ENCODE results near the gene CFAP97D1. TPM values are rescaled to one million over a fixed set of nuclear protein-coding genes. Genes with fewer than 3 reads are reported as not detected.

Gene CFAP97D1
- not detected in 2 replicates for total RNA-seq

DNA sequence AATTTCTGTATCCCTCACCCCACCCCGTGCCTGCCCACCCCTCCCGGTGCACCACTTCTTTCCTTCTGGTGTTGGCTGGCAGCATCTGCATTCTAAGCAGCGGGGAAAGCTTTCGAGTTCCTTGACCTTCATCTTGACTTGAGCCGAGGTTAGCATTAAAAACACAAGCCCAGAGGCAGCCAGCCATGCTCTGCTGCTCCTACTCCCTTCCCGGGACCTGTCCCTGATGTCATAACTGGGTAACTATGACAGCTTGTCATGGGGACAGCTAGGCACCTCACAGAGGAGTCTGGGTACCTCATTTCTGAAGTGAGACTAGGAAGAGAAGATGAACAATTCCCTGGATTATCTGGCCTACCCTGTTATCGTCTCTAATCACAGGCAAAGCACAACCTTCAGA, at the start of gene CFAP97D1:
Gene CFAP97D1, plus strand, starts transcription at position 301 of the 400 bp plus-strand sequence. Its CDS starts 28 bp downstream, at position 329.
- intact Hi-C loops (cut with micrococcal nuclease), result no loop called here

GRCh38 chr17:43732958-43733357, 47.3 kb upstream of the CFAP97D1 start:
- intact Hi-C loops (cut with micrococcal nuclease), result no loop called here

GRCh38 chr17:43733956-43734355, 46.3 kb upstream of the CFAP97D1 start:
- intact Hi-C loops (cut with micrococcal nuclease), result no loop called here

- intact Hi-C loops (cut with micrococcal nuclease), result no loop called here
Measured at GRCh38 chr17:43734376-43734775, 45.9 kb upstream of the CFAP97D1 start.

DNA sequence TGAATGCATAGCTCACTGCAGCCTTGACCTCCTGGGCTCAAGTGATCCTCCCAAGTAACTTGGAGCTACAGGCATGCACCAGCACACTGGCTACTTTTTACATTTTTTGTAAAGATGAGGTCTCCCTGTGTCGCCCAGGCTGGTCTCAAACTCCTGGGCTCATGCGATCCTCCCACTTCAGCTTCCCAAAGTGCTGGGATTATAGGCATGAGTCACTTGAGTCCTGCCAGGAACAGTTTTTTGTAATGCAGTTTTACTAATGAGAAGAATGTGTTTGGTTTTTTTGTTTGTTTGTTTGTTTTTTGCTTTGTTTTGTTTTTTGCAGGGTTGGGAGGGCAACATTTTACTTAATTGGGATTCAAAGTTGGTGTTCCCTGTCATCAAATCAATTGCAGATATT, 43.8 kb upstream of the CFAP97D1 start:
- intact Hi-C loops (cut with micrococcal nuclease), result no loop called here

DNA sequence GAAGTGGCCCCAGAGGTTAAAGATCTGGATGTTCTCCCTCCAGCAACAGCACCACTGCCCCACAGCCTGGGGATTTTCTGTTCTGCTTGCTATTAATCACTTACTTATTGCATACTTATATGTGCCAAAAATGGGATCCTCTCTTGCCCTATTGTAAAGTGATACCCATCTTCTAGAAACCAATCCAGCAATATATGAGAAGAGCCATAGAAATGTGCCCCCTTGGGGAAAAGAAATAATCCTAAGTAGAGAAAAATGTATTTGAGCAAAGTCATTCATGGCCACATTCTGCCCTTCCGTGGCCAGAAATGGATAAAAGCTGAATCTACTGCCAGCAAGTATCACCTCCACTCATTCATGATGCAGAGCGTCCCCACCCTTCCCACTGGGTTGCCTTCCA, 42.5 kb upstream of the CFAP97D1 start:
- intact Hi-C loops (cut with micrococcal nuclease), result no loop called here

DNA sequence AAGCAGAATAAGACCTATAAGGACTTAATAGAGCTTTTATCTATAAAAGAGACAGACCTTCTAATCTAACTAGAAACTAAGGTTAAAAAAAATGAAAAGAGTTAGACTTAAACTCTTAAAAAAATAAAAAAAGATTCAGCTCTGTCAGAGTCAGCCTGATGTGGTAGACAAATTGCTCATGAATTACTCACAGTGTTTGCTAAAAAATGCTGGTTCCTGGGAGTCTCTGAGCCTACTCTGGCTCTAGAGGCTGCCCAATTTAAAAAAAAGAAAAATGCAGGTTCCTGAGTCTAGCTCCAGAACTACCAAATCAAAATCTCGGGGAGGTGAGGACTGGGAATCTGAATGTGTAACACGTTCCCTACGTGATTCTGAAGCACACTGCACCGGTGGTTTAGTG, 39.7 kb upstream of the CFAP97D1 start:
- intact Hi-C loops (cut with micrococcal nuclease), result no loop called here

DNA sequence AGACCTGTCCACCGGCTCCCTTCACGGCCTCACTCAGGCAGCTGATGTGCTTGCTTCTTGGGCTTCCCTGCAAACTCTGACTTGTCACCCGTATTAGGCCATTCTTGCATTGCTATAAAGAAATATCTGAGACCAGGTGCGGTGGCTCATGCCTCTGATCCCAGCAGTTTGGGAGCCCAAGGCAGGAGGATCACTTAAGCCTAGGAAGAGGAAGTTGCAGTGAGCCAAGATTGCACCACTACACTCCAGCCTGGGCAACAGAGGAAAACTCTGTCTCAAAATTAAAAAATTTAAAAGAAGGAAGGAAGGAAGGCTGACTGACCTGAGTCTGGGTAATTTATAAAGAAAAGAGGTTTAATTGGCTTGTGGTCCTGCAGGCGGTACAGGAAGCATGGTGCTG, 38.6 kb upstream of the CFAP97D1 start:
- intact Hi-C loops (cut with micrococcal nuclease), result no loop called here

- intact Hi-C loops (cut with micrococcal nuclease), result no loop called here
Measured at GRCh38 chr17:43745541-43745940, 34.7 kb upstream of the CFAP97D1 start.

- intact Hi-C loops (cut with micrococcal nuclease), result no loop called here
Measured at GRCh38 chr17:43750153-43750552, 30.1 kb upstream of the CFAP97D1 start.

DNA sequence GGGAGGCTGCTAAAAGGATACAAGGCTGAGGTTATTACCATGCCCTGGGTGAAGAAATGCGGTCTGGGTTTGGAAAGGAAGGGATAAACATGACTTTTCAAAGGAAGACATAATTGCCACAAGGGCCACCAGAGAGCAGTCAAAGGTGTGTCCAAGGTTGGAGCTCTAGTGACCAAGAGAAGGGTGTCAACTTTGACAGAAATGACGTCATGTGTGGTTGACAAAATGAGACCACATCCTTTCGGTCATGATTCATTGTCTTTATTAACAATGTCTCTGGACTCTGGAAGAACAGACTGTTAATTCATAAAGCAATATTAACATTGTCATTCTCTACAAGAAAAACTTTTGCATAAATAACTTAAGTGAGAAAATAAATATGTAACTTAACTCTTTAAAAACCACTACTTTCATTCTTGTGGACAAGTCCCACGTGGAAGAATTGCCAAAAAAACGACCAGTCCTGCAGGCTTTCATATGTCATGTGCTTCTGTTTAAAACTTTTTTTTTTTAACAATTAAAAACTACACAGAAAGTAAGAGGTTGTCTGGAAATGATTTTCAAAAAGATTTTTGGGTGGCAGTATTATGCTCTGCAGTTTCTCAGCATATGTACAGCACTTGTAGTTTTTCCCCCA, 26.6 kb upstream of the CFAP97D1 start:
- intact Hi-C loops (cut with micrococcal nuclease), result no loop called here

GRCh38 chr17:43754947-43755346, 25.3 kb upstream of the CFAP97D1 start:
- intact Hi-C loops (cut with micrococcal nuclease), result no loop called here

DNA sequence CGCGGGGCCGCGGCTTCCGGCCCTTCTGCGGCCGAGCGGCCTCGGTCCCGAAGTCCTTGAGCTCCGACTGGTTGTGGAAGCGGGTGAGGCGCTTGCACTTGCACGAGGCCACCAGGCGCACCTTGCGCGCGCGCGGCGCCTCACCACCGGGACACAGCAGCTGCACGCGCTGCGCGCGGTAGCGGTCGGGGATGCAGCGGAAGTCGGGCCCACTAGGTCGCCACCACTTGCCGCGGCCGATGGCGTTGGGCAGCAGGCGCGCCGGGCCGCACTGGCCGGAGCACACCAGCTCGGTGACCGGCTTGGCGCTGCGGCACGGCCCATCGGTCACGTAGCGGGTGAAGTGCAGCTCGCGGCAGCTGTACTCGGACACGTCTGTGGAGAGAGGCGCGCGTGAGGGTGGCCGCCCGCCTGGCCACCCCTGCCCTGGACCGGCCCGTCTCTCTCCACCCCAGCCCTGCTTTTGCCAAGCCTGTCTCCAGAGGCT, 24.8 kb upstream of the CFAP97D1 start:
- intact Hi-C loops (cut with micrococcal nuclease), result no loop called here

DNA sequence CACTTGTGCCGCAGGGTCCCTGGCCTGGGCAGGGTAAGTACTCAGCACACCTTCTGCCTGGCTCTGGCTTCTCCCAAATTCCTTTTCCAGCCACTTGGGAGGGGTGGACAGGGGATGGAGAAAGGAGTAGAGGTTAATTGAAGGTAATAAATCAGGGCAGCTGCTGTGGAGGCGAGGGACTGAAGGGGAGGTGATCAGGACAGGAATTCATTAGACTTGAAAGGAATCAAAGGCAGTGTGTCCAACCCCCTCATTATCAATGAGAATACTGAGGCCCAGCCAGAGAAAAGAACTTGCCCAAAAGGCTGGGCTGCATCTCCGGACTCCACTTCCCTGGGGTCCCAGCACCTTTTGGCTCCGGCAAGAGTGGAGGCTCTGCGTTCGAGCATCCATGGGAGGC, 24.0 kb upstream of the CFAP97D1 start:
- intact Hi-C loops (cut with micrococcal nuclease), result no loop called here

DNA sequence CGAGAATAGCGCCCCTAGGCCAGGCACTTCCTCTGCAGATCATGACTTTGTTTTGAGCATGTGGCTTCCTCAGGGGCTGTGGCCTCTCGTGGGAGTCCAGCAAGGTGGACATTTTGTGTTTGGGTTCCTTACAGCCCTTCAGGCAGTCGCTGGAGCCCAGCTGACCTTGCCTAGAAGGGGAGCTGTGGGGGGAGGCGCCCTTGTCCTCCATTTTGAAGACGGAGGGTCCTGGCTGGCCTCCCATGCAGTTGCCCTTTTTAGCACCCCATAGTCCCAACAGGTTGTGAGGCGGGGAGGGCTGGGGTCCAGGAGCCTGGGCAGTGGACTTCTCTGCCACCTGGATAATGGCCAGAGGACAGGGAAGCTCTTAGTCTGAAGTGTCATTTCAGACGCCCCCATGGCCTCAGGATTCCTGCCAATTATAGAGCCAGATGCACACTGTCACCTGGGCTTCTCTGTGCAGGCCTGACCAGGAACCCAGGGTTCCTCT, 23.0 kb upstream of the CFAP97D1 start:
- intact Hi-C loops (cut with micrococcal nuclease), result no loop called here

DNA sequence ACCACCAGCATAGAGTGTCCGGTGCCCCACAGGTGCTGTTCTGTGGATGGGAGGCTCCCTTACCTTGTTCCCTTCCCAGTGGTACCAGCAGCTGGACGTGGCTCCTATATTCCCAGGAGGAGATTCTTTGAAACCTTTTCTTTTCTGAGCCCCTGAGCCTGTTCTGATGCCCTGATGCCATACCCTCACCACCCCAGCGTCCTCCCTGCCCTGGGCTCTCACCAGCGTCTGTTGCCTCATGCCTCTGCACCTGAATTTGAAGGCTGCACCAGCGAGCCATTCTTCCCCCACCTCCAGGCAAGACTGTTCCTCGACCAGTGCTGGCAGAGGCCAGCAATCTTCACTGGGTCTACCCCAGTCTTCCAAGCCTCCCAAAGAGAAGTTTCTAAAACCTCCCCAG, 22.1 kb upstream of the CFAP97D1 start:
- intact Hi-C loops (cut with micrococcal nuclease), result no loop called here

- intact Hi-C loops (cut with micrococcal nuclease), result no loop called here
Measured at GRCh38 chr17:43758497-43759174, 21.6 kb upstream of the CFAP97D1 start, which contains the start of gene SOST. Gene SOST, minus strand, starts transcription at chr17:43758791. Its CDS starts 50 bp downstream, at chr17:43758741.

GRCh38 chr17:43759836-43760235, 20.4 kb upstream of the CFAP97D1 start:
- intact Hi-C loops (cut with micrococcal nuclease), result loop anchor here (1.0 kb wide), 3 partner anchors 40 to 184 kb away; no protein-coding TSS in a partner anchor

- intact Hi-C loops (cut with micrococcal nuclease), result loop anchor here (1.0 kb wide), 3 partner anchors 40 to 184 kb away; no protein-coding TSS in a partner anchor
Measured at GRCh38 chr17:43760254-43760852, 19.9 kb upstream of the CFAP97D1 start.

GRCh38 chr17:43766413-43767052, 13.7 kb upstream of the CFAP97D1 start:
- intact Hi-C loops (cut with micrococcal nuclease), result no loop called here

GRCh38 chr17:43767053-43767712, 13.1 kb upstream of the CFAP97D1 start:
- intact Hi-C loops (cut with micrococcal nuclease), result no loop called here
